Hepatocyte (in vitro differentiated cells): Measurements from ENCODE around the gene TSPAN31.

ENCODE experiments used
- EZH2 ChIP-seq: fragments of 200-600 bp; sonication (generic); IDR thresholded peaks from 2 replicates; pipeline ENCODE4 v1.6.1; 2016; ENCODE audit warnings: antibody characterized with exemption, mild to moderate bottlenecking, borderline replicate concordance
- EZH2phosphoT487 ChIP-seq: fragments of 200-600 bp; sonication (generic); IDR thresholded peaks from one replicate; pipeline ENCODE4 v1.6.1; 2018; ENCODE audit warnings: antibody characterized with exemption, mild to moderate bottlenecking, low read depth, moderate library complexity; ENCODE audit not compliant: unreplicated experiment, severe bottlenecking
- TF ChIP-seq, protein P1 (sequence below): fragments of 200-600 bp; sonication (generic); IDR thresholded peaks from 2 replicates; pipeline ENCODE4 v1.5.1; 2016; ENCODE audit warnings: antibody characterized with exemption, mild to moderate bottlenecking; ENCODE audit not compliant: poor library complexity

DNA sequence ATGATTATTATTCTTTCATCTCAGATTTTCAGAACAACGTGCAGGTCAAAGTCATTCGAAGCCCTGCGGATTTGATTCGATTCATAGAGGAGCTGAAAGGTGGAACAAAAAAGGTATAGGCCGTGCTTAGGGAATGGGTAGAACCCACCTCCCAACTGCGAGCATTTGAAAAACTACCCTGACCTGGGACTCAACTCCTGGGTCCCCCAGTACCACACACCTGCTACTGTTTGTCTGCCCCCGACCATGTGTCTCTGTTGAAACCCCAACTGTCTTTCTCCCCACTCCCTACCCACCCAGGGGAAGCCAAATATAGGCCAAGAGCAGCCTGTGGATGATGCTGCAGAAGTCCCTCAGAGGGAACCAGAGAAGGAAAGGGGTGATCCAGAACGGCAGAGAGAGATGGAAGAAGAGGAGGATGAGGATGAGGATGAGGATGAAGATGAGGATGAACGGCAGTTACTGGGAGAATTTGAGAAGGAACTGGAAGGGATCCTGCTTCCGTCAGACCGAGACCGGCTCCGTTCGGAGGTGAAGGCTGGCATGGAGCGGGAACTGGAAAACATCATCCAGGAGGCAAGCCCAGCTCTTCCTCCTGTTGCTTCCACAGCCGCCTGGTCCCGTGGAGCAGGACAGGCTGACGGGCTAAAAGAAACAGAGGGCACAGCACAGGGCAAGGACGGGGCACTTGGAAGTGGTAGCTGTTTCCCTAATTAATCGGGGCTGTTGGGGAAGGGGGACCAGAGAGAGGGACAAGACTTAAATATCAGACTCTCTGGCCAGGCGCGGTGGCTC, 26.8 kb upstream of the TSPAN31 start:
- no peak for TF ChIP-seq EZH2
- TF ChIP-seq, protein P1, sequence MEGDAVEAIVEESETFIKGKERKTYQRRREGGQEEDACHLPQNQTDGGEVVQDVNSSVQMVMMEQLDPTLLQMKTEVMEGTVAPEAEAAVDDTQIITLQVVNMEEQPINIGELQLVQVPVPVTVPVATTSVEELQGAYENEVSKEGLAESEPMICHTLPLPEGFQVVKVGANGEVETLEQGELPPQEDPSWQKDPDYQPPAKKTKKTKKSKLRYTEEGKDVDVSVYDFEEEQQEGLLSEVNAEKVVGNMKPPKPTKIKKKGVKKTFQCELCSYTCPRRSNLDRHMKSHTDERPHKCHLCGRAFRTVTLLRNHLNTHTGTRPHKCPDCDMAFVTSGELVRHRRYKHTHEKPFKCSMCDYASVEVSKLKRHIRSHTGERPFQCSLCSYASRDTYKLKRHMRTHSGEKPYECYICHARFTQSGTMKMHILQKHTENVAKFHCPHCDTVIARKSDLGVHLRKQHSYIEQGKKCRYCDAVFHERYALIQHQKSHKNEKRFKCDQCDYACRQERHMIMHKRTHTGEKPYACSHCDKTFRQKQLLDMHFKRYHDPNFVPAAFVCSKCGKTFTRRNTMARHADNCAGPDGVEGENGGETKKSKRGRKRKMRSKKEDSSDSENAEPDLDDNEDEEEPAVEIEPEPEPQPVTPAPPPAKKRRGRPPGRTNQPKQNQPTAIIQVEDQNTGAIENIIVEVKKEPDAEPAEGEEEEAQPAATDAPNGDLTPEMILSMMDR, result no peak
- no peak for TF ChIP-seq EZH2phosphoT487
